Measurements from ENCODE around the gene SCMH1.

SCMH1 gene

DNA sequence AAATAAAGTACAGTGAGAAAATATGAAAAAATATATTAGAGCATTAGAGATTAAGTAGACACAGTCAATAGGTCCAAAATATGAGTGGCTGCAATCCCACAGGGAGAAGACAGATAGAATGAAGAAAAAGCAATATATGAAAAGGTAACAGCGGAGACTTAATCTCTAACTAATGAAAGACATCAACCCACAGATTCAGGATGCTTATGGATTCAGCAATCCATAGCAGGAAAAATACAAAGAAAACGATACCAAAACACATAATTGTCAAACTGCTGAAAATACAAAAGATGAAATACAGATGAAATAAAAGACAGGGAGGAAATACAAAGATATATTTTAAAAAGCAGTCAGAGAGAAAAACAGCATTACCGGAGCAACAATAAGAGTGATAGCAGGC is 163.9 kb downstream of the SCMH1 start:
- DNase-seq = no peak

DNA sequence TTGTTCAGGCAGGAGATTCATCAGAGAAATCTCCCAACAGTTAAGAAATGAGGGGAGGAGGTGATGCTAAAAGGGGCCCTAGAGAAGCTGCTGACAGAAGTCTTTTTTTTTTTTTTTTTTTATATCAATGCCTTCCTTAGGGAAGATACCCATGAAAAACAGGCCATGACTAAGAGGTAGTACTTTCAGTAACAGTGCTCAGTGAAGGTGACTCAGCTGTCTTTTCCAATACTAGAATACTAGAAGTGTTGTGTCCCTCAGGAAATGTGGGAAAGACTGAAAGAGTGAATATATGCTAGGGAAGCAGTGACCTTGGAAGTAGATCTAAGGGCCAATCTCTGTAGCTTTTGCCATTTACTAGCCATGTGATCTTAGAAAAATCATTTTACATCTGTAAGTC is 168.1 kb downstream of the SCMH1 start:
- no peak for DNase-seq

DNA sequence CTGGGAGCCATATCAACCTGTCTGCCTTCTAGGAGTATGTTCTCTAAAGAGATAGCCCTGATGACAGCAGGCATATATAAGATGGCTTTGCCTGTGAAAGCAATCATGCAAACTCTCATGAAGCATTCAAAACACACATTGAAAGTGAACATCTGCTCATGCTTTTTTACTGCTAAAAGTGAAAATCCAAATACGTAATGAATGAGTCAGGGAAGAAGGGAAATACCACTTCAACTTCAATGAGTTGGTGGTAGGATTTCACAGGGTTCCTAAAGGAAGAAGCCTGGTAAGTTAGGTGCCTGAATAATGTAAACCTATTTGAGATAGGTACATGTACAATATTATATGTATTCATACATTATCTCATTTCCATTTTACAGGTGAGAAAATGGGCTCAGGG is 170.1 kb downstream of the SCMH1 start:
- no peak for DNase-seq

DNA sequence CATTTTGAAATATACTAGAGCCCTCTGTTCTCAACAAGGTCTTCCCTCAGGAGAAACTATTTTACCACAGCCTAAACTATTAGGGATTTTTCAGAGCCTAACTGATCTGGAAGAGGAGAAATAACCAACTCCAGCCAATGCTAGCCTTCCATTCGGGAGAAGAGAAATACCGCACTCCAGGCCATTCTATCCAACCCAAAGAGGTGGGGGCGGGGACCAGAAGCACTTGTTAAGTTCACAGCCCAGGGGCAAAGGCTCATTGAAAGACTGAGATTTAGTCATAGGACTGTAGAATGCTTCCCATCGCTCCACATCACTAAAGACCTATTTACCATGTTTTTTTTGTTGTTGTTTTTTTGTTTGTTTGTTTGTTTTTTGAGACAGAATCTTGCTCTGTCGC is 185.2 kb downstream of the SCMH1 start:
- no peak for DNase-seq

DNA sequence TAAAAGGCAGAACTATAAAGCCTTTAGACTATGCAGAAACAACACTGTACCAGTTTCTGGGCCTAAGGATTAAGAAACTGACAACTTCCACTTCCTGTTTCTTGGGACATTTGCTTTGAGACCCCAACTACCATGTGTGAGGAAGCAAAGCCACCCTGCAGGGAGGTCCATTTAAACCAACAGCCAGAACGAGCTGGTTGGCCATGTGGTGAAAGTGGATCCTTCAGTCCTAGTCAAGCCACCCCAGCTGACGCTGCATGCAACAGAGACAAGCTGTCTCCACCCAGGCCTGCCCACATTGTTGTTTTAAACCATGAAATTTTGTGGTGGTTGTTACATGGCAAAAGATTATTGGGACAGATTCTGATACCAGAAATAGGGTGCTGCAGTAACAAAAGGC is 188.8 kb downstream of the SCMH1 start:
- DNase-seq = no peak

DNA sequence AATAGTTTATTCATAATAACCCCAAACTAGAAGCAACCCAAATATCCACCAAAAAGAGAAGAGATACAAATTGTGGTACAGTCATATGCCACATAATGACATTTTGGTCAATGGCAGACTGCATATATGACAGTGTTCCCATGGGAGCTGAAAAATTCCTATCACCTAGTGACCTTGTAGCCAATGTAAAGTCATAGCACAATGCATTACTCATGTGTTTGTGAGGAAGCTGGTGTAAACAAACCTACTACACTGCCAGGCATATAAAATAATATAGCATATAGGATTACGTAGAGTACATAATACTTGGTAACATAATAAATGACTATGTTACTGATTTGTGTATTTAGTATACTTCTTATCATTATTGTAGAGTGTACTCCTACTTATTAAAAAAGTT is 191.1 kb downstream of the SCMH1 start:
- no peak for DNase-seq

DNA sequence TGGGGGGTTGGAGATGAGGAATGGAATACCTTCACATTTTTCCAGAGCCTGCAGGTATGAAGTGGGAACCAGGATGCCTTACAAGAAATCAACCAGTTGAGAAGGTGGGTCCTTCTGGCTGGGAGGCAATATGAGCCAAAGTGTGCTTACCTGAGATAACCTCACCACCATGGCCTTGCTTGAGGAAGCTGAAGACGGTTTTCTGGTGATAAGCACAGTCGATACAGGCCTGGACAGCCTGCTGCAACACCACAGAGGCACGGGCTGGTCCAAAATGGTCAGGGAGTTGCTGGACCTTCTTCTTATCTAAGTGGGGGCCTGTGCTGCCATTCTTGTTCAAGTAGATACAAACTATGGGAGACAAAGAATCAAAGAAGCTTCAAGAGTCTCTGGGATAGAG is 193.6 kb downstream of the SCMH1 start:
- DNase-seq = no peak

DNA sequence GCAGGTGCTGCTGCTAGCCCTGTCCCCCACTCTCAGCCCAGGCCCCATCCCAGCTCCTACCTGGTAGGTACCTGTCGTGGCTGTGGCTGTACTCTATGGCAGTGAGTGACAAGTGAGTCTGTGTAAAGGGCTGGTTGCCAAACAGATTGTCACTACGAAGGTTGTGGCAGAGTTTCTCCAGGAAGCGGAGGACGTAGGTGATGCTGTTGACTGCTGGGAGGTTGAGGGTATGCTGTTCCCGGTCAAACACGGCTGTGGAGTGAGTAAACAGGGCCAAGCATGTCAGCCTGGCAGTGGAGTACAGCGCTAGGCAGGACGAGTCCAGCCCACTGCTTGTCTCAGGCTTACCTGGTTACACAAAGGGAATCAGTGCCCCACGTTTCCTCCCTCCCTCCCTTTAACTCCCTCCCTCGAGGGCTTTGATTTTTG is 195.7 kb downstream of the SCMH1 start:
- no peak for DNase-seq

DNA sequence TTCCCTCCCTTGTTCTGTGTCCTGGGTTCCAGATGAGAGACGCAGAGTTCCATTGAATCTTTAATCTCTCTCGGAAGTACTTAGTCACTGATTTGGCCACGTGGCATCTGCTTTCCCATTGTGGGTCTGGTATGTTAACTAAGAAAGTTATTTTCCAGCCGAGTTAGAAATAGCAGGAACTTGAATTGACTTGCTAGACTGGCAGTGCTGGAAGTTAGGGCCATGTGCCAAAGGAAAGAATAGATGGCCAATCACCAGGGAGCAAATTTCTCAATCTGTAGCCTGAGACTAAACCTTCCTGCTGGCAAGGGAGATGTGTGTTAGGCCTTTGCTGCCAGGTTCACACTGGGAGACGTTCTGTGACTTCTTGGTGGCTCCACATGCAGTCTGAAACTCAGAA is 196.4 kb downstream of the SCMH1 start:
- DNase-seq = no peak

DNA sequence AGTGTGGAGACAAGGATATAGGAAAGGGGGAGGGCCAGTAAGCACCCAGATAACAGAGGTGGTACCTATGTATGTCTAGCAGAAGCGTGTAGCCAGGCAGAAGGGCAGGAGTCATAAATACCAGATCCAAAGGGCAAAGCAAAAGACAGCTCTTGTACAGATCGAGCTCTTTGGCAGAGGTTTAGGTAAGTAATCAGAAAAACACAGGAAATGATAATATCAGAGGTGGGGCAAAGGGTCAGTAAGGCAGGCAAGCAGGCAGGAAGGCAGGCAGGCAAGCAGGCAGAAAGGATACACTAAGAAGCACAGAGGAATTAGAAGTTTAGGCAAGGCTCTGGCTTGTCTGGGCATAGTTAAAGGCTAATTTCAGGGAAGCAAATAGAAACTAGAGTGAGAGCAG is 197.9 kb downstream of the SCMH1 start:
- no peak for DNase-seq

DNA sequence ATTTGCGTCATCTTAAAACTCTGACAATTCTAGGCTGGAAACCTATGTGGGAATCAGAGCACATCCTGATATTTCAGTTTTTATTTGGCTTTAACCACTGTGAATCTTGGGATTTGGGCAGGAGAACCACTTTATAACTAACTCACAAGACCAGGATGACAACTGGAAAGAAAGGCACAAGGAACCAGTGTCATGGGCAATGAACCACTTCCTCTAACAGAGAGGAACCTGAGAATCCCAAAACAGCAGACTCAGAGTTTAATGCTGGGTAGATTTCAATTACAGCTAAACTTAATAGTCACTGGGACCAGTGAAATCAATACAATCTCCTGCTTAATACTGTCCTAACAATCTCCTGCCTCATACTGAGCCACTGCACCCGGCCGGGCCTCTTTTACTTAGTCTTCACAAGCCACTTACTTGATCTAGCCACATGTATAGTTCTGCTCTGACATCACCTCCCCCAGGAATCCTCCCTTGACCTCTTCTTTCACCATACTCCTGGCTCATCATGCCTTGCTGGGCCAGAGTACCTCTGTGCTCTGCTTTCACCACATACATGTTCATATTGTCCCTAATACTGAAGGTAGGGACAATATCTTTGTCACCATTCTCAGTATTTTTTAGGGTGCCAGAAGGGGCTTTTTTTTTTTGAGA is 200.4 kb downstream of the SCMH1 start:
- DNase-seq = no peak

DNA sequence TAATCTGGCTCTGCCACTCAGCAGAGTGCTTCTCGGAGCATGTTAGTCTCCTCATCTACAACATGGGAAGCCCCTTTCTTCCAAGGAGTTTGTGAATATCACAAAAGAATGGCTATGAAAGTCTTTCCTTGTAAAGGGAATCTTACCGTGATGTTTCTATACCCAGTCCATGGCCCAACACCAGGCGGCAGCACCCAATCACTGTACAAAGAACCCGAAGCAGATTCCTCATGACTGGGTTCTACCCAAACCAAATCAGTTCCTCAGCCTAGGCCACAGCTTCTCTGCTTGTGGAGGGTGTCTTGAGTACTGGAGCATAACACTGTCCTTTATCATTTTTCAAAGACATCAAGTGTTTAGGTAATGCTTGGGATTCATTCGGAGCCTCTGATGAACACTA is 204.0 kb downstream of the SCMH1 start:
- DNase-seq = no peak

DNA sequence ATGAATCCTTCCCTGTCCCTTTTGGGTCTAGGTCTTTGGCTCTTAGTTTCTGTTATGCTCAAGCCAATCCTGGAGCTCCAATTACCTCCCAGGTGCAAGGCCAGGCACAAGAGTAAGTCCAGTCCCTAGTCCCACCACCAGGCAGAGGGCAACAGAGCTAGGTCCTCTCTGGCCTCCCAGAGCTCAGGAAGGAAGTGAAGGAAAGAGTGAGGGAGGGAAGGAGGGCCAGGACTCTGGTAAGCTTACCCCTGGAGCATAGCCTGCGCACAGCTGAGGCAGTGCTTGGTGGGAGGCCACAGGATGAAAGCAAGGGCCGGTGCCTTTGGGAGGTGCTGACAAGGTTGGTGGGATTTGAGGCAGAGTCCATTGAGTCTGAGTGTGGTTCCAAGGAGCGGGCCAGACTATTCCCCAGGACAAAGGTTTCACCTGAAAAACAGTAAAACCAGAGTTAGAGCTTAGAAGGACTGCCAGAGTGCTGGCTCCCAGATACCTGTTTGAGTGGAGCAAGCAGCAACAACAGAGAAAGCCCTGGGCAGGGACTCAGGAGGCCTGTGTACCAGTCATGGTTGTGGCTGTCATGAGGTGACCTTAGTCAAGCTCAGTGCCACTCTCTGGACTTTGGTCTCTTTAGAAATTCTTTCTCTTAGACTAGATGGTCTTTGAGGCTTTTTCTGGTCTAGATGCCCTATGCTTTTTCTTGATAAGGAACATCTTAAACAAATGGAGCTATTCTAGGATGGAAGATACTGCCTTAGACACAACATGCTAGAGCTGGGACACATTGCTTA is 204.8 kb downstream of the SCMH1 start:
- no peak for DNase-seq

DNA sequence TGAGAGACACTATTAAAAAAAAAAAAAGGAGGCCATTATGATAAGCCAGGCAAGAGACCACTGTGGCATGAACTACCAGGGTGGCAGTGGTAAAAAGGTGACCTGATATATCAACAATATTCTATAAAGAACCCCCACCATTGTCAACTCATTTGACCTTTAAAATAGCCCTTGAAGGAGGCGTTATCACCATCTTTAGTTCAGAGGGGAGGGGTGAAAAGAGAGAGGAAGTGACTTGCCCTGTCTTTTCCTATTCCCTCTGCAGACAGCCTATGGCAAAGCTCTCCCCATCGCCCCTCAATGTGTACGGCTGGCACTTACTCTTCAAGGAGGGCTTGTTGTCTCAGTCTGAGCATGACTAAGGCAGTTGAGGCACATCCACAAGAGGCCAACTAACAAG is 208.8 kb downstream of the SCMH1 start:
- no peak for DNase-seq

DNA sequence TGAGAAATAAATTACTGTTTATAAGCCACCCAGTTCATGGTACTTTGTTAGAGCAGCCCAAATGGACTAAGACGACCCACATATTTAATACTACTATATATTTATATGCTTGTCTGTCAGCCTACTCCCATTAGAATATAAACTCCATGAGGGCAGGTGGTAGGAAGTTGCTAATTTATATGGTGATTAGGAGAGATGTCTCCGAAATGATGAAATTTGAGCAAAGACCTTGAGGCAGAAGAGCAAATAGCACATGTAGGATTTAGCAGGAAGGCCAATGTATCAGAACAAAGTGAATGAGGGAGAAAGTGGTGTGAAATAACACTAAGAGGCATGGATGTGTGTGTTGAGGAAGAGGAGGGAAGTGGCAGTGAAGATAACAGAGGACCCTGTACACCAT is 210.0 kb downstream of the SCMH1 start:
- no peak for DNase-seq

DNA sequence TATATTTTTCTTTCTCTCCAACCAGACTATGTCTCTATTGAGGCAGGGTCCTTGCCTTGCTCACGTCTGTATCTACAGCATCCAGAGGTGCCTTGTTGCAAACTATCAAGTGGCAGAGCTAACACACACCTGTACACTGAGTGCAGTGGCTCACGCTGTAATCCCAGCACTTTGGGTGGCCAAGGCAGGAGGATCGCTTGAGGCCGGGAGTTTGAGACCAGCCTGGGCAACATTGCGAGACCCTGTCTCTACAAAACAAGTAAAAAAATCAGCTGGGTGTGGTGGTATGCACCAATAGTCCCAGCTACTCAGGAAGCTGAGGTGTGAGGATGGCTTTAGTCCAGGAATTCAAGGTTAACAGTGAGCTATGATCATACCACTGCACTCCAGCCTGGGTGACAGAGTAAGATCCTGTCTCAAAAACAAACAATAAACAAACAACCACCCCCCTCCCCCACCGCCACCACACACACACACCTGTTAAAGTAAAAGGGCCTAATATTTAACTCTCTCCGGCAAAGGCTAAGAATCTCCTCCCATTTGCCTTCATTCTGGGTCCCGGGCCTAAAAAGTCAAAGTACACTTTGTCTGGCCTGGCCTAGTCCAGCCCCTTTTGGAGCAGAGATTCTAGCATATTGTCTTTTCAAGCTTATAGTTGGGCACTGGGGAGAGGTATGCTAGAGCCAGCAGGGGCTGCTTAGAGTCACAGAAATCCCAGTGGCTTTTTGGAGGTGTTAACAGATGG is 211.1 kb downstream of the SCMH1 start:
- DNase-seq = no peak

DNA sequence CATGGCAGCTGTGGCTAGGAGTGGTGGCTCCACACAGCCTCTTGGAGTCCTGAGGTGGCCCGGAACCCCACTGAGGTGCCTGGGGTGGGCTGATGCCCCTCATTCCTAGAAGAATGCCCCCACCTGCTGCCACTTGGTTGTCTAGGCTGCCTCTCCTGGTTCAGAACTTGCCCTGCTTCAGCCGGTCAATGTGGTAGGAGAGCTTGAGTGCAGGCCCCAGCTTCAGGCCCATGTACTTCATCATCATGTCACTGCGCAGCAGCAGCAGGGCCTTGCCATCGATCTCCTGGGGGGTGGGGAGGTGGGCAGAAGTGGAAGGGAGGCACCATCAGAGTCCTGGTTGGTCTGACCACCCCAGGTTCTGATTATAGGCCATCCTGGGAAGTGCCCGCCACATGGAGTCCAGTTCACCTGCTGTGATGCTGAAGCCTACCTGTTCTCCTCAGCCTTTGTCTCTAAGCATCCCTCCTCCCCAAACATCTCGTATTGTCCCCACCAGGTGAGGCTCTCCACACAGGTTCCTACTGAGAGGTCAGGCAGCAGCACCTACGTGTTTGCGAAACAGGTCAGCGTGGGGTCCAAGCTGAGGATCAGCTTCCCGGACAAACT is 214.0 kb downstream of the SCMH1 start:
- no peak for DNase-seq

DNA sequence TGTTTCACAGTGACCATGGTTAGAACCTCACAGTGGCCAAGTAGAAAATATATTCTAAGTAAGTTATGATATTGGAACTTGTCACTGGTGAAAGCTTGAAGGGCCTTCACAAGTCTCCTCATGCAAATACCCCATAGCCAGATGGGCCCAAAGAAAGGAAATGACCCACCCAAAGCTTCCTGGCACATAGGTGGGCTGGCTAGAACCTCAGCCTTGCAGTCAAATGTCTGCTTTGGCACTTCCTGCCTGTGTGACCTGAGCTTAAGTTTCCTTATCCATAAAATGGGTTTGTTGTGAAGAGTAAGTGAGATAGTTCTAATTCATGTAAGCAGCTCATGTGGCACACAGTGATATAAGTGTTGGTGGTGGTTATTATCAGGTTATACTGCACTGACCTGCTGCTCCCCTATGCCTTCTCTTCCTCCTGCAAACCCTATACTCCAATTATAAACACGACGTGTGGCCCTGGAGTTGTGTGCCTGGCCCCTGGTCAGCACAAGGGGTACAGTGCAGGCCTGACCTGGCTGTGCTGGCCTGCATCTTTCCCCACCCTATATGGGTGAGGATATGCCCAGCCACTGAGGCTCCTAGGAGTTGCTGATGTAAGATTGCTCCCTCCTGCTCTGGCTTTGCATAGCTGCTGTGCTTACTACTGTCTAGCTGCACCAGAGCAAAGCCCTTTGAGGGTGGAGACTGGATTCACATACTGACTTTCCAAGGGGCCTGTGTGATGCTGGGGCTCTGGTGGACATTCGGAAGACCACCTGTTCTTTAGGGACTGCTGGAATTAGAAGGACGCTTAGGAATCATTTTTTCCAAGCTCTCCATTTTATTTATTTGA is 215.9 kb downstream of the SCMH1 start:
- no peak for DNase-seq

DNA sequence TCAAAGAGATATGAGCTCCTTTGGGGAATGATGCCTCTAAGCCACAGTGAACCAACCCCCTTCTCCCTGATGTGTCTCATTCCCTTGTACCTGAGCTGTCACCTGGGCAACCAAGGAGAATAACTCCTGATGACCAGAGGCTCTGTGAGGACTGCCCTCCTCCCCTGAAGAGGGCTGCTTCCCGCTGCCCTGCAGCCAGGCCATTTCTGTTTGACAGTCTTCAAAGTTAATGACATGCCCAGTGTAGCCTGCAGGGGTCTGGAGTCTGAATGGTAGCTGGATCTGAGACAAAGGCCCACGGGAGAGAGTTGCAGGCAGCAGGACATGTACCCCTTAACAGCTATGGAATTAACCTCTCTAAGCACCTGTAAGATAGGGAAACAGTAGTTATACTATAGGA is 217.2 kb downstream of the SCMH1 start:
- no peak for DNase-seq

DNA sequence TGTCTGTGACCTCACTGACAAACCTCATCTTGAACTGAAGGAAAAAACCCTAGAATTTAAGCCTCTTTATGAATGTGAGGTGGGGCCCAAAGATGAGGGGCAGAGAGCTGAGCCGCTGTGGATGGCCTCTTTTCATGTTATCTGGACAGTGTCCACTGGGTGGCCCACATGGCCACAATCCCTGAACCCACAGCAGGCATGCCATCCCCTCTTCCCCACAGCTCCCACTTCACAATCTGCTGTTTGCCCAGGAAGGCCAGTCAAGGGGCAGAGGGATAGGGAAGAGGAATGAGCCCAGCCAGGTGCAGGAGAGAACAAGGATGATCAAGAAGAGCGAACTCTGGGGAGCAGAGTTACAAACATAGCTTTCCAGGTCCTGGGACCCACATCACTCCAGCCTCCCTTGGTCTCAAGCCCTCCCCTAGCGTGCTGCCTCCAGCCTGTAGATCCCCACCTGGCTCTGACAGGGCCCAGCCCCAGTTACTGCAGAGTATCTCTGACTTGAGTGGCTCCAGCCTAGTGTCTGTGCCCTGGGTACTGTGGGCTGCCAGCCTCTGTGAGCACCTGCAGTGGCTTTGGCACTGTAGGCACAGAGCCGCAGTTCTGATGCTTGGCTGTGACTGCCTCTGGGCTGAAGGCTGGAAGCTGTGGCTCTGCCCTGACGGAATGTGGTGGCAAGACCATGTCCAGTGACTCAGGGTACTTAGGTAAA is 218.7 kb downstream of the SCMH1 start:
- DNase-seq = no peak

DNA sequence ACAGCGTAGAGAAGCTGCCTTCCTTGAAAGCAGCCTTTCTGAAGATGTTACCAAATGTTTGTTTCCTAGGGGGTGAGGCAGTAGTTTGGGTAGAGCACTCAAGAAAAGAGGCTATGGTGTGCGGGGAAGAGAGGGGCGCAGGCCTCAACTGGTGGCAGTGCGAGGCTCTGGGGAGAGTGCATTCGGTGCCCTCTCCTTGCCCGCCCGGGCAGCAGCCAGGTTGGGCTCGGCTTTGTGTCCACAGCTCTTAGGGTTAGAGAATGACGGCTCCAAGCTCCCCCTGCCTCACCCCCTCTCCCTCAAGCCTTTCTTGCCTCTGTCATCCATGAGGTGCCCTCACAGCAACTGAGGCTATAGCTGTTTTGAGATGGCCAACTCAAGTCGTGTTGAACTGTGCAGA is 219.7 kb downstream of the SCMH1 start:
- DNase-seq = no peak
